H1 (cell line): ENCODE measurements around the gene WDR75. TPM values are rescaled to one million over a fixed set of nuclear protein-coding genes. Genes with fewer than 3 reads are reported as not detected.

Source experiments
- CTCF ChIA-PET: fragments of 300-600 bp; sonication (Branson Sonifier 250); formaldehyde crosslinking; loops from one replicate; lab custom pipeline; 2021; ENCODE audit not compliant: partially characterized antibody; lab: Charles Lee
- POLR2A ChIA-PET: fragments of 300-600 bp; sonication (Branson Sonifier 250); formaldehyde crosslinking; loops from one replicate; lab custom pipeline; 2021; ENCODE audit warnings: inconsistent platforms; ENCODE audit not compliant: partially characterized antibody; lab: Charles Lee
- DNase-seq, 2 experiments: peaks; one replicate each; pipeline versions ENCODE4 v3.0.0 to v3.0.0-alpha.2; 2010 to 2022; ENCODE audit warnings: low spot score in 2 of 2, low read depth in 1 of 2, mixed read lengths in 1 of 2
- FAIRE-seq: peaks from 2 replicates; lab custom pipeline; 2011; peaks lifted over from hg19 to GRCh38; lab: Jason Lieb, UNC
- H2AFZ ChIP-seq: 2 replicates; pipeline ENCODE4 v1.8.1; 2012; ENCODE audit warnings: low read length, inconsistent platforms
- H2AK5ac ChIP-seq: 2 replicates; pipeline ENCODE4 v1.6.1; 2013; ENCODE audit warnings: low read depth, low read length
- H2BK120ac ChIP-seq: replicated peaks from 2 replicates; pipeline ENCODE3; 2013; ENCODE audit warnings: low read depth, low read length, inconsistent platforms
- H2BK12ac ChIP-seq: 2 replicates; pipeline ENCODE4 v1.6.1; 2013; ENCODE audit warnings: low read depth, low read length
- H2BK15ac ChIP-seq: 2 replicates; pipeline ENCODE4 v1.6.1; 2013; ENCODE audit warnings: low read length
- H2BK20ac ChIP-seq: 2 replicates; pipeline ENCODE4 v1.6.1; 2013; ENCODE audit warnings: low read length
- H2BK5ac ChIP-seq: 2 replicates; pipeline ENCODE4 v1.6.1; 2013; ENCODE audit warnings: low read depth, low read length
- H3K14ac ChIP-seq: 2 replicates; pipeline ENCODE4 v1.6.1; 2013; ENCODE audit warnings: inconsistent platforms; ENCODE audit not compliant: insufficient read length
- H3K18ac ChIP-seq: 2 replicates; pipeline ENCODE4 v1.6.1; 2013; ENCODE audit warnings: low read length; ENCODE audit errors: extremely low read depth
- H3K23ac ChIP-seq: 2 replicates; pipeline ENCODE4 v1.6.1; 2013; ENCODE audit warnings: inconsistent platforms; ENCODE audit not compliant: insufficient read length
- H3K23me2 ChIP-seq: 2 replicates; pipeline ENCODE4 v1.6.1; 2013; ENCODE audit warnings: low read depth, low read length
- H3K27ac ChIP-seq: 2 replicates; pipeline ENCODE4 v1.6.1; 2011; ENCODE audit warnings: low read depth, low read length, inconsistent platforms
- H3K27me3 ChIP-seq, 4 experiments: replicated peaks in 1 of 4; 1 replicate in 1 of 4; 2 replicates in 3 of 4; pipeline versions ENCODE4 v1.6.1 to v1.8.1; 2011 to 2013; ENCODE audit warnings: low read length in 3 of 4, mild to moderate bottlenecking in 3 of 4, inconsistent platforms in 2 of 4, mixed read lengths in 2 of 4, moderate library complexity in 1 of 4; ENCODE audit not compliant: control insufficient read depth in 3 of 4, insufficient read depth in 3 of 4; ENCODE audit errors: extremely low read depth in 1 of 4
- H3K36me3 ChIP-seq, 4 experiments: 2 replicates each; pipeline versions ENCODE4 v1.6.1 to v1.8.1; 2011 to 2013; ENCODE audit warnings: mild to moderate bottlenecking in 4 of 4, low read length in 3 of 4, moderate library complexity in 2 of 4, control low read depth in 1 of 4, inconsistent platforms in 1 of 4; ENCODE audit not compliant: insufficient read depth in 4 of 4, control insufficient read depth in 2 of 4
- H3K4ac ChIP-seq: replicated peaks from 2 replicates; pipeline ENCODE3; 2013; ENCODE audit warnings: low read length, low read depth, mixed read lengths, inconsistent platforms; ENCODE audit not compliant: insufficient read length
- H3K4me1 ChIP-seq, 4 experiments: replicated peaks in 1 of 4; 1 replicate in 1 of 4; 2 replicates in 3 of 4; pipeline versions ENCODE4 v1.6.1 to v1.8.1; 2011 to 2013; ENCODE audit warnings: low read length in 3 of 4, inconsistent platforms in 2 of 4, mixed read lengths in 1 of 4; ENCODE audit not compliant: insufficient read depth in 4 of 4, control insufficient read depth in 3 of 4
- H3K4me2 ChIP-seq, 2 experiments: 2 replicates each; pipeline versions ENCODE4 v1.6.1 to v1.8.1; 2011 to 2013; ENCODE audit warnings: low read depth in 2 of 2, low read length in 2 of 2, control low read depth in 1 of 2, inconsistent platforms in 1 of 2, mild to moderate bottlenecking in 1 of 2; ENCODE audit not compliant: insufficient read depth in 1 of 2
- H3K4me3 ChIP-seq, 4 experiments: fragments of 200-600, 300-600 bp in 1 of 4; sonication (generic), shearing (Covaris generic), sonication (Bioruptor Twin) in 1 of 4; 2 replicates each; pipeline versions ENCODE4 v1.5.1 to v1.8.1; 2011 to 2016; ENCODE audit warnings: low read length in 4 of 4, low read depth in 3 of 4, control low read depth in 2 of 4, inconsistent platforms in 2 of 4, mild to moderate bottlenecking in 2 of 4, mixed read lengths in 1 of 4, moderate library complexity in 1 of 4; ENCODE audit not compliant: insufficient read depth in 2 of 4; ENCODE audit errors: extremely low read depth in 1 of 4
- H3K56ac ChIP-seq: replicated peaks from 2 replicates; pipeline ENCODE3; 2013; ENCODE audit warnings: low read depth, mild to moderate bottlenecking, mixed read lengths, low read length, inconsistent platforms; ENCODE audit not compliant: insufficient read length
- H3K79me1 ChIP-seq: 2 replicates; pipeline ENCODE4 v1.6.1; 2013; ENCODE audit warnings: low read depth, low read length, control low read depth
- H3K79me2 ChIP-seq, 2 experiments: 2 replicates each; pipeline versions ENCODE4 v1.6.1 to v1.8.1; 2012 to 2013; ENCODE audit warnings: low read length in 2 of 2, mild to moderate bottlenecking in 2 of 2, inconsistent platforms in 1 of 2; ENCODE audit not compliant: insufficient read depth in 2 of 2, control insufficient read depth in 1 of 2
- H3K9ac ChIP-seq, 4 experiments: replicated peaks in 1 of 4; 1 replicate in 1 of 4; 2 replicates in 3 of 4; pipeline versions ENCODE4 v1.6.1 to v1.8.1; 2011 to 2013; ENCODE audit warnings: low read depth in 3 of 4, low read length in 3 of 4, control low read depth in 2 of 4, mild to moderate bottlenecking in 2 of 4, moderate library complexity in 2 of 4, inconsistent platforms in 1 of 4; ENCODE audit errors: extremely low read depth in 1 of 4
- H3K9me3 ChIP-seq, 2 experiments: 2 replicates each; pipeline versions ENCODE4 v1.6.1 to v1.8.1; 2012 to 2013; ENCODE audit warnings: mild to moderate bottlenecking in 2 of 2, moderate library complexity in 2 of 2, control low read depth in 1 of 2, inconsistent platforms in 1 of 2, low read depth in 1 of 2, low read length in 1 of 2, mixed read lengths in 1 of 2; ENCODE audit not compliant: insufficient read depth in 2 of 2
- H4K20me1 ChIP-seq, 2 experiments: replicated peaks in 1 of 2; 2 replicates each; pipeline versions ENCODE3 to v1.8.1; 2011 to 2013; ENCODE audit warnings: inconsistent platforms in 2 of 2, low read length in 2 of 2, mild to moderate bottlenecking in 1 of 2; ENCODE audit not compliant: insufficient read depth in 2 of 2, control insufficient read depth in 1 of 2
- H4K5ac ChIP-seq: 2 replicates; pipeline ENCODE4 v1.6.1; 2013; ENCODE audit warnings: low read length, low read depth, mixed read lengths, inconsistent platforms; ENCODE audit not compliant: insufficient read length
- H4K8ac ChIP-seq: 2 replicates; pipeline ENCODE4 v1.8.0; 2013; ENCODE audit warnings: mild to moderate bottlenecking, moderate library complexity, low read length, inconsistent platforms; ENCODE audit not compliant: insufficient read depth; ENCODE audit errors: extremely low read depth
- H4K91ac ChIP-seq: replicated peaks from 2 replicates; pipeline ENCODE3; 2013; ENCODE audit warnings: low read length, mixed read lengths, inconsistent platforms; ENCODE audit not compliant: insufficient read length
- CBX8 ChIP-seq: fragments of 300-800, 300-1000 bp; sonication (generic); IDR thresholded peaks from 2 replicates; pipeline ENCODE4 v1.7.1; 2016; ENCODE audit warnings: low read depth, low read length, borderline replicate concordance
- CREB1 ChIP-seq: IDR thresholded peaks from 2 replicates; pipeline ENCODE4 v1.6.1; 2012; ENCODE audit warnings: inconsistent platforms
- CTBP2 ChIP-seq: IDR thresholded peaks from 2 replicates; pipeline ENCODE4 v1.7.0; 2011; ENCODE audit warnings: borderline replicate concordance, mild to moderate bottlenecking, moderate library complexity, mixed read lengths, low read length; ENCODE audit not compliant: insufficient read depth, insufficient read length
- KDM4A ChIP-seq: IDR thresholded peaks from one replicate; pipeline ENCODE4 v1.7.1; 2012; ENCODE audit warnings: low read depth, mild to moderate bottlenecking, moderate library complexity, low read length, inconsistent platforms; ENCODE audit not compliant: severe bottlenecking
- NRF1 ChIP-seq: IDR thresholded peaks from 2 replicates; pipeline ENCODE4 v1.6.1; 2011; ENCODE audit warnings: mild to moderate bottlenecking, low read depth, low read length, improper control_type of control experiment
- PHF8 ChIP-seq: fragments of 200-600 bp; sonication (generic); conservative IDR thresholded peaks from 2 replicates; pipeline ENCODE4 v1.7.1; 2012; ENCODE audit warnings: low read depth, mild to moderate bottlenecking, inconsistent platforms, low read length, moderate library complexity
- POLR2AphosphoS5 ChIP-seq: IDR thresholded peaks from 2 replicates; pipeline ENCODE4 v1.6.1; 2011; ENCODE audit warnings: low read depth, low read length
- POU5F1 ChIP-seq: IDR thresholded peaks from 2 replicates; pipeline ENCODE4 v1.6.1; 2011; ENCODE audit warnings: low read depth, mild to moderate bottlenecking, low read length, moderate library complexity
- SAP30 ChIP-seq: fragments of 300-600 bp; sonication (generic); IDR thresholded peaks from 2 replicates; pipeline ENCODE4 v1.7.1; 2012; ENCODE audit warnings: low read length, moderate library complexity, mild to moderate bottlenecking, inconsistent platforms; ENCODE audit not compliant: insufficient read depth, insufficient replicate concordance
- SIX5 ChIP-seq: IDR thresholded peaks from 2 replicates; pipeline ENCODE4 v1.6.1; 2011; ENCODE audit warnings: mild to moderate bottlenecking, low read depth, low read length
- TAF7 ChIP-seq: optimal IDR thresholded peaks from 2 replicates; pipeline ENCODE3; 2011; ENCODE audit warnings: low read depth, mild to moderate bottlenecking, inconsistent platforms, low read length, moderate library complexity, borderline replicate concordance
- TCF12 ChIP-seq: IDR thresholded peaks from 2 replicates; pipeline ENCODE4 v1.6.1; 2011; ENCODE audit warnings: low read depth, mild to moderate bottlenecking, low read length
- WGBS, 2 experiments: shearing (Covaris generic) in 1 of 2; methylation state at CpG; one replicate each; pipeline versions ENCODE4 v1.1.6 to v1.1.7; 2013 to 2015; ENCODE audit warnings: low lambda C conversion rate in 2 of 2, mixed read lengths in 2 of 2, inconsistent platforms in 1 of 2, low coverage in 1 of 2, missing lambda C conversion rate in 1 of 2; ENCODE audit not compliant: insufficient replicate concordance in 2 of 2, insufficient coverage in 1 of 2, insufficient read length in 1 of 2; ENCODE audit errors: extremely low coverage in 1 of 2, missing lambda C conversion rate in 1 of 2; 5-methylcytosine and 5-hydroxymethylcytosine counted together
- polyA plus RNA-seq, 7 experiments: library from polyadenylated mRNA; depleted of rRNA in 3 of 7; stranded (reverse) in 5 of 7; unstranded in 2 of 7; fragments of >200 nt in 5 of 7; fragments of 200-250 nt in 2 of 7; gene quantifications; 1 replicate in 5 of 7; 2 replicates in 1 of 7; 4 replicates in 1 of 7; pipeline versions ENCODE4 v1.2.1 to v1.2.3, GENCODE V29; 2011 to 2013; ENCODE audit warnings: missing spikeins in 2 of 7, mixed read lengths in 2 of 7
- total RNA-seq: library from RNA; stranded (reverse); fragmentation: NEBNext Ultra II Directional; extraction: Animal tissue kit (Norgen Biotek cat#: 25700); gene quantifications from 2 replicates; pipeline ENCODE4 v1.2.1, GENCODE V29; 2021
- TF ChIP-seq, protein P1 (sequence below): IDR thresholded peaks from 2 replicates; pipeline ENCODE4 v1.6.1; 2011; ENCODE audit warnings: low read depth, mild to moderate bottlenecking, low read length; ENCODE audit not compliant: insufficient read depth

Gene WDR75
- total and polyA plus RNA-seq, 2 of the 8 experiments (the other 6 are each of a cell fraction or from before 2014, with no cell fraction given), result 26.9 to 77.1 TPM

DNA sequence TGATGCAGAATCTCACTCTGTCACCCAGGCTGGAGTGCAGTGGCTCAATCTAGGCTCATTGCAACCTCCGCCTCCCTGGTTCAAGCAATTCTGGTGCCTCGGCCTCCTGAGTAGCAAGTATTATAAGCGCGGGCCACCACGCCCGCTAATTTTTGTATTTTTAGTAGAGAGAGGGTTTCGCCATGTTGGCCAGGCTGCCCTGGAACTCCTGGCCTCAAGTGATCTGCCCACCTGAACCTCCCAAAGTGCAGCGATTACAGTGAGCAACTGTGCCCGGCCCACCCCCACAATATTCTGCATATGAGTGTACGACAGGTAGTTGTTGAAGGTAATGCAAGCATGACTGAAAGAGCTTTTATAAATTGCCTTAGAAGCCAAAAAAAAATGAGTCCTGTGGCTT lies 1.2 kb downstream of the WDR75 start:
- no peak overlapping the region for H3K23ac ChIP-seq
- TF ChIP-seq NRF1, result no peak
- TF ChIP-seq POLR2AphosphoS5, result no peak
- TF ChIP-seq PHF8, result no peak
- TF ChIP-seq POU5F1, result no peak
- TF ChIP-seq, protein P1, sequence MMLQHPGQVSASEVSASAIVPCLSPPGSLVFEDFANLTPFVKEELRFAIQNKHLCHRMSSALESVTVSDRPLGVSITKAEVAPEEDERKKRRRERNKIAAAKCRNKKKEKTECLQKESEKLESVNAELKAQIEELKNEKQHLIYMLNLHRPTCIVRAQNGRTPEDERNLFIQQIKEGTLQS, result no peak
- TF ChIP-seq SIX5, result no peak
- TF ChIP-seq KDM4A, result no peak
- TF ChIP-seq CTBP2, result no peak
- TF ChIP-seq SAP30, result no peak
- TF ChIP-seq TCF12, result no peak
- TF ChIP-seq CBX8, result no peak
- TF ChIP-seq CREB1, result no peak
- no peak for TF ChIP-seq TAF7
- H3K4ac ChIP-seq, result no peak overlapping the region
- POLR2A ChIA-PET, result interaction anchor here (2.1 to 3.8 kb wide), 2 partner anchors 11 to 15 kb away, joined by 6 to 13 read pairs; no protein-coding TSS in a partner anchor
- no peaks in the 10 kb centered on the region; the same call in 1 of the 2 replicates for H3K23me2 ChIP-seq
- H3K79me2 ChIP-seq, result peaks cover 24 to 62% of the 10 kb centered on the region in 2 experiments
- no peak overlapping the region for H2AK5ac ChIP-seq
- no peaks in the 10 kb centered on the region for H3K27me3 ChIP-seq
- H3K4me1 ChIP-seq, result peaks cover 0 to 6% (median 1%) of the 10 kb centered on the region in 4 experiments; a peak in 2 of 7 replicates
- H2BK5ac ChIP-seq, result no peak overlapping the region
- H3K18ac ChIP-seq, result no peak overlapping the region
- peak overlapping the region in 3 of 4 experiments; percentile 82 to 98 (median 95); a peak in 4 of 8 replicates for H3K4me3 ChIP-seq
- H2BK12ac ChIP-seq, result no peak overlapping the region
- DNase-seq (no peak), FAIRE-seq (no peak)
- H2AFZ ChIP-seq, result no peak overlapping the region
- CTCF ChIA-PET, result no interaction called here
- no peak overlapping the region for H3K56ac ChIP-seq
- H4K91ac ChIP-seq, result no peak overlapping the region
- no peak overlapping the region for H4K8ac ChIP-seq
- no peak overlapping the region for H3K9ac ChIP-seq
- H3K4me2 ChIP-seq, result peak overlapping the region; percentile 19 to 71
- 89% methylated on average over 10 of the region's 10 CpGs; no CpG with 5 or more reads in 1 of the 2 experiments for WGBS, 2 experiments
- H2BK20ac ChIP-seq, result no peak overlapping the region
- no peaks in the 10 kb centered on the region; the same call in 1 of the 2 replicates for H3K79me1 ChIP-seq
- peaks cover 7 to 14% of the 10 kb centered on the region in 2 experiments for H4K20me1 ChIP-seq
- peaks cover 0 to 11% (median 3%) of the 10 kb centered on the region in 4 experiments; a peak in 3 of 8 replicates for H3K36me3 ChIP-seq
- no peak overlapping the region for H3K27ac ChIP-seq
- H3K14ac ChIP-seq, result no peak overlapping the region
- no peak overlapping the region for H4K5ac ChIP-seq
- no peak overlapping the region for H2BK120ac ChIP-seq
- H3K9me3 ChIP-seq, result no peaks in the 10 kb centered on the region
- no peak overlapping the region for H2BK15ac ChIP-seq
